CD1c-positive myeloid dendritic cell (primary cell): ENCODE data around the gene ZFYVE9.

Experiments used
- DNase-seq: peaks from one replicate; pipeline ENCODE4 v3.0.0-alpha.2; 2016; ENCODE audit errors: extremely low spot score

ZFYVE9 gene

DNA sequence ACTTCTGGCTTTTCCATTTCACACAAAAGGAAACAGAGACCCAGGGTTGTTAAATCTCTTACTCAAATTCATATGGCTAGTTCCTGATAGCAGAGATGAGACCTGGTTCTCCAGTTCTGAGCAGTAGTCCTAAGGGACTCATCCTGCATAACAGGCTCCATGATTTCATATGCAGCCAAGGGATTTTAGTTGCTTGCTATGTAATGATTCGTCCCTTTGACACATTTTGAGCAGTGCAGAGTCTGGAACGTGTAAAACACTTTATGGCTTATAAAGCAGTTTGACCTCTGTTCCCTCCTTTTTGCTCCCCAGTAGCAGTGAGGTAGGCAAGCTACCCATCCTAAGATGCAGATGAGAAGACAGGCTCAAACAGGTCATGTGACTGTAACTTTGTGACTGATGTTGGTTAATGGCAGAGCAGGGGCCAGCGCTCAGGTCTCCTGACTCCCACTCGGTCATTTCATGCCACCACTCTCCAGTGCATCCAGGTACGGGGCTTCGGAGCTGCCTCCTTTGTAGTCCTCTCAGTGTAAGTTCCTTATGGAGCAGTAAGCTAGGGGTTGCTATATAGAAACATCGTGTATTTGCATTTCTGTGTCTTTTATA, 199.9 kb downstream of the ZFYVE9 start:
- DNase-seq, result no peak

DNA sequence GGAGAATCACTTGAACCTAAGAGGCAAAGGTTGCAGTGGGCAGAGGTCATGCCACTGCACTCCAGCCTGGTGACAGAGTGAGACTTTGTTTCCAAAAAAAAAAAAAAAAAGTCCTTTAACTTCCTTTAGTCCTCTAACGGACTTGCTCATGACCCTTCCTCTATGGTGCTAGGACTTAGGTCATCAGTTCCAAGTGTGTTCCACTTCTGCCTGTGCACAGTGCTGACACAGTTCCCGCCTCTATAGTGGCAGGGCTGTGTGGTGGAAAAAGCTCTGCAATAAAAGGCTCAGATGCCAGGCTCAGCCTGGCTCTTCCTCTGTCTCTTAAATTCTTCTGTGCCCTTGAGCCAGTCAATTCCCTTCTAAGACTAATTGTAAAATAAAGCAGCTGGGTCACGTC, 202.1 kb downstream of the ZFYVE9 start:
- DNase-seq, result no peak

DNA sequence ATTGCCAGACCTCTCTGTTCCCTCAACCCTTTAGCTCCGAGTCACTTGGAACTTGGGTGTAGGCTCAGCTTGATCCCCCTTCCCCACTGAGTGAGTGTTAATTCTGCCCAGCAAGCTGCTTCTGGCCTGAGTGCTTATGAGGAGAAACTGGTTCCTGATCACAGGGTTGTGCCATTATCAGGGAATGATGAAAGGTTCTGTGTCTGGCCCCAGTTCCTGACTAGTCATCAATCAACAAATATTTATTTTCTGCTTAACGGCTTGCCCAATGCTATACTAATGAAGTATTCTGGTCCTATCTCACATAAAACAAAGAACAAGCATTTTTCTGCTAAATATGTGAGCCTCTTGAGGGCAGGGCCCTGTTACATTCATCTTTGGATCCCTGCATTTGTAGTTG, 203.4 kb downstream of the ZFYVE9 start:
- no peak for DNase-seq

DNA sequence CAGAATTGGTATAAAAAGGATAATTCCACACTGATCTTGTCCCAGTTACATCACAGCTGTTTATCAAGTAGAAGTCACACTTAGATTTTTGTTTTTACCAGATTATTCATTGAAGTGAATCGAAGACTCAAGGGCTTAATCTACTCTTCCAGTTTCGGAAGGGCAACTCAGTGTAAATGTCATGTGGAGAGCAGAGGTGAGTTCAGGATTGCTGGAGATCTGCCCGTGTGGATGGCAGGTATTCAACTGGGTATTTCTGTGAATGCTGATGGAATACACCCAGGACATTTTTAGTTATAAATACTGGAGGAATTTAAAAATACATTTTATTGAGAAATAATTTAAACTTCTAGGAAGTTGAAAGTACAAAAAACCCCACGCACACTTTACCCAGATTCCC, 204.8 kb downstream of the ZFYVE9 start:
- DNase-seq, result no peak

DNA sequence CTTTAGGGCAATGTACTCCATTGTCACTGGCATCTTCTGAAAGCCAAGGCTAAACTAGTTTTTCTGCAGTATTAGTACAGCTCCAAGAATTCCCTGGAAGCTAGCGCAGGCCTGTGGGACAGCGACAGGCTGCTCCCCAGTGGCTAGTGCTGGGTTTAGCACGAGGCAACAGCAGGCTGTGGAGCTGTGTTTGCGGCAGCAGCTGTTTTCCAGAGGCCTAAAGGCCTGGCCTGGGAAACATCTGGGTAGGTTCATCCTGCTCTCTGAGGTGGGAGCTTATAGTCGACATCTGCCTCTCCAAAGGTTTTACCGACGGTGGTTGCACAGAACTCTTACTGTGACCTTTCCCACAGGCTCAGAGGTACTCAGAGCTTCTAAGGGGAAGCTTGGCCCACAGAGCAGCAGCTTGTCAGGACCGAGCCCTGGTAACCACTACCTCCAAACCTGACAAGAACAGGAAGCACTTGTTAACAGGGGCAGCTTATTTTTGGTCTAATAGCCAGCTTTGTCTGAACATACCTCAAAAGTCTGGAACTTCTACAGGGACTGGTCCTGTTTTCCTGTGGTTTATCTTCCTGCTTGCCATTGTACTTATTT, 206.9 kb downstream of the ZFYVE9 start:
- DNase-seq, result no peak

DNA sequence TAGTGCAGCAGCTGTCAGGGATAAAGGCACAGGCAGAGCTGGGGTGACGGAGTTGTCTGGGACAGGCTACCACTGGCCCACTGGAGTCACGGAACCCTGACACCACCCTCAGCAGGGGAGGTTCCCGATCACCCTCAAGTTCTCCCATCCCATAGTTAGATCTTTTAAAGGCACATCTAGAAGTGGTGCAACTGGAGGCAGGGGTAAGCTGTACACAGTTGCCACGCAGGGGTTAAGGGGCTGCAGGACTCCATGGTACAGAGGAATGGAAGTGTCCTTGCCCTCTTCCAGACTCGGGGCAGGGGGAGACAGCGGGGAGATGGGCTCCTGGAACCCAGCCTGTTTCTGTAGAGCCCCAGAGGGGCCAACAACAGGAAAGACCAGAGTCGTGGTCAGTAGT, 210.8 kb downstream of the ZFYVE9 start:
- no peak for DNase-seq

DNA sequence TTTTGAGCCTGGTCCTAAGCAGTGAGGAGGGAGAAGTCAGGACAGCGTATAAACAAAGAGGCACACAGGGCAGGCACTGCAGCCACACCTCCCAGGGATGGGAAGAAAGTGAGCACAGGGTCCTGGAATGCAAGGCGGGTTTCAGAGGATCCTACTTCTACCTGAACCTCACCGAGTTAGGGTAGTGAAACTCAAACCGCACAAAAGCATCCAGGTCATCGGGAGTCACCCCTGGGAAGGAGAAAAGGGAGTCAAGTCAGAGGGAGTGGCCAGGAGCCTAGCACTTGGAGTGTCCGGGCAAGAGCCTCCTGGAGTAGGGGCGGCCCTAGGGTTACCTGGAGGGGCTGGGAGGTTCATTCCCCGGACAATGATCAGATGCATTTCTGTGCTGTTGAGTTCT, 213.5 kb downstream of the ZFYVE9 start:
- no peak for DNase-seq

DNA sequence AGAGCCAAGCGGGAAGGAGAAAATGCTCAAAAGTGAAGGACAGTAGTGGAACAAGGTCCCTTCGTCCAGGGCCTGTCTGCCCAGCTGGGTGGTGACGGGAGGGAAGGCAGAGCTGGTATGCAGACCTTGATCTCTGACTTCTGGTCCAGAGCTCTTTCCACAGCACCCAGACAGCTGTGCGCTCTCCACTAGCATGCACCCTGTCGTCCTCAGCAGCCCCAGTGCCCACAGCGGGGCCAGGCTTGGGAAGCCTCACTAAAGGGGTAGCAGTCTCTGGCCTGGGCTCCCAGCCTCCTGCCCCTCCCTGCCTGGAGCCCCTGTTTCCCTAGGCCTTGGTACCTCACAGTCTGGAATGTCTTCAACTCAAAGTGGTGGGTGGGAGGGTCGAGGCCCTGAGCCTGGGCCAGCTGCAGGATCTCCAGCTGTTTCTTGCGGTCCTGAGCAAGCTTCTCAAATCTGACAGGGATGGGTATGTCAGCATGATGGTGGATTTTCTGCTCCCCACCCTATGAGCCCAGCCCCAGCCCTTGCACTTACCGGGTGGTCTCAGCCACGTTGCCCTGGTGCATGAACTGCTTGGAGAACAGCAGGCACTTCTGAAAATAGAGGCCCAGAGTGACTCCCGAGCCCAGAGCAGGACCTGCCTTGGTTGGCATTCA, 214.1 kb downstream of the ZFYVE9 start:
- DNase-seq, result no peak

DNA sequence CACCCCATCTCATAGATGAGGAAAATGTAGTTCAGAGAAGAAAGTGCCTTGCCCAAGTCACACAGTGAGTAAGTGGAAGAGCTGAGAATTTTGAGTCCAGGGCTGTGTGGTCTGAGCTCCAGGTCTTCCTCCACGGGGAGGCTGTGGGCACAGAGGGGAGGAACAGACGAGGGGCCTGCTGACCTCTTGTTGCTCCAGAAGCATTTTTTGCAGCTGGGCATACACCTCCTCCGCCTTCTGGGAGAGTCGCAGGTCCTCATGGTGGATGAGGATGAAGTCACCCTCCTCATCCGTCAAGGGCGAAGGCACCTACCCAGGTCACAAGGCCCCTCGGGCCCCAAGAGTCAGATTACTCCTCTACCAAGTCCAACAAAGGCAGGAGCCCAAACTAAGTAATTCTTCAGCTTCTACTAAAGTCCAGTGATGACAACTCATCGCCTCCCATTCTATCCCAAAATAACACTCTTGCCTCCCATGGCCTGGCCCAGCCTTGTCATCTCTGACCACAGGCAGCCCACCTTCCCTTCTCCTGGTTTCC, 215.0 kb downstream of the ZFYVE9 start:
- no peak for DNase-seq

DNA sequence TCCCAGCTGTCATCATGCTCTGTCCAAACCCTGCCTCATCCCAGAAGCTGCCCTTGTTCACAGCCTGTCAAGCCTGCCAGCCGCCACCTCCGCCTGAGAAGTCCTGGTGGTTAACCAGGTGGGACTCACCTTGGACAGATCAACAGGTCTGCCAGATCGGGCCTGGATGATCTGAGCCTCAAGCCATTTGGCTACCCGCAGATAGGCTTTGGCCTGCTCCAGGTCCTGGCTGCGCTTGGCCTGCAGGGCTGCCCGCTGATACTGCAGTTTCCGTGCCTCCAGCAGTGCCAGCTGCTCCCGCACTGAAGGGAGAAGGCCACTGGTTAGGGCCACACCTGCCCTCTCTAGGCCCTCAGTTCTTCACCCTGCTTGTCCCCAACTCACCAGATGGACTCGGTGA, 215.5 kb downstream of the ZFYVE9 start:
- DNase-seq, result no peak

DNA sequence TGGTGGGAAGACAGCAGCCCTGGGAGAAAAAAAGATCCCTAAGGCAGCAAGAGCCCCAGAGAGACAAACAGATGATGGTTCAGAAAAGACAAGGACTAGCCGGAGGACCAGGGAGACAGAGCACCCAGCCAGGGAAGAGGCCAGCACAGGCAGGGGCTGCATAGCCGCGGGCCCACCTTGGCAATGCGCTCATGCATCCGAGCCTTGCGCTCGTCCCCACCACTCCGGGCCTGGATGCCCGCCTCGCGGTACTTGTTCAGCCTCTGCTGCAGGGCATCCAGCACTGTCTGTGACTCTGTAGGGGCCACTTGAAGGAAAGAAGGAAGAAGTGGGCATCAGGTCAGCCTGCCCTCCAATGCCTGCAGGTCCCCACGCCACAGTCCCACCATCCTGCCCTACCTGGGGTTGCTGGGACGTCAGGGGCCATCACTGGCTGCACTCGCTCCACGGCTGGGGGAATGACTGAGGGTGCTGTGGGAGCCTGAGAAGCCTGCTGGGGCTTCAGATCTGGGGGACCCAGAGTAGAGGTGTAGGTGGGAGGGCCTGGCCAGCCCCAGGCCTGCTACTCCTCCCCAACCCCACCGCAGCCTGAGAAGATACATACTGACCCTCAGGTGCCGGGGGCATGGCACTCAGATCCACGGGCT, 217.1 kb downstream of the ZFYVE9 start:
- DNase-seq, result no peak

DNA sequence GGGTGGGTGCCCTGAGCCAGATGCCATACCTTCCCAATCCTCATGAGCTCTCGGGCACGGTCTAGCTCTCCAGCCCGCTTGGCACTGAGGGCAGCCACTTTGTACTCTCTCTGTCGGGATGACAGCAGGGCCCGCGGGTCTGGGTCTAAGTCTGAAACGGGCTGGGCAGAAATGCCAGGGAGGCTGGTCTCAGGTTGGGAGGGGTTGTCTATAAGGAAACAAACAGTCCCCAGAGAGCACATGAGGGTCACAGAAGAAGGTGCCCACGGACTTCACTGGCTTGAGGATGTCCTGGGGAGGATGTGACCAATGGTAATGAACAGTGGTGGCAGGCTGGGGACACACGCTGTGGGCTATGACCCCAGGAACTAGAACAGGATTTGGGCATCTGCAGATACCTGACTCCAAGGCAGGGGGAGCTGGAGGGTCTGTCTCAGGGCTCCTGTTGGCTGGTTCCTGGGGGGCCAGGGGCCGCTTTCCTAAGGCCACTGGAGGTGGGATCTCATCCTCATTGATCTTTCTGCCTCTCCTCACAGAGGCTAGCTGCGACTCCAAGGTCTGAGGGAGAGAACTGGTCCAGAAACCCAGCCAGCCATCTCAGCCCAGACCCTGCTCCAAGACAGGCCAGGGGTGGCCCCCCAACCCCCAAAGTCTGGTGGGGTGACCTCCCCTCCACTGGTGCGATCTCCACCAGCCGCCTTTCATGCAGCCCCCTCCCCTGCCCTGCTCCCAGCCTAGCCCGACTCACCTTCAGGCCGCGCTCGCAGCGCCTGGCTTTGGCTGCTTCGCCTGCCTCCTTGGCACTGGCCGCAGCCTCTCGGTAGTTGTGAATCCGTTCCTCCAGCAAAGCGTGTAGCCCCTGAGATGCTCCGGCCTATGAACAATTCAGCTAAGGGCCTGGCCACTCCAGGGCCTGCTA, 218.0 kb downstream of the ZFYVE9 start:
- DNase-seq, result no peak

DNA sequence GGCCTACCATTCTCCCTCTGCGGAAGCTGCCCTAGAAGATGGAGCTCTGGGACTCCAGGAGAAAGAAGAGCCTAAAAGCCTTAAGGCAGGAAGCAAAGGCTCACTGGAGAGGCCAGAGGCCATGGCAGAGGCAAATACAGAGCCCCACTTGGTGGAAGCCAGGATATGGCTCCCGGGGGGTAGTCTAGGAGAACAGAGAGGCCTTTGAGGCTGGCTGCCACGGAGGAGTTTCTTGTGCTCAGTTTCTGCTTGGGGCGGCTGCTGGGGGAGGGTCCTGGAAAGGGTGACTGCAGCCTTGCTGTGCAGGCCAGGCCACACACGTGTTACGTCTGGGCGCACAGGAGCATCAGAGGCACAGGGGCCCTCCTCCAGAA, 218.7 kb downstream of the ZFYVE9 start:
- DNase-seq, result no peak

DNA sequence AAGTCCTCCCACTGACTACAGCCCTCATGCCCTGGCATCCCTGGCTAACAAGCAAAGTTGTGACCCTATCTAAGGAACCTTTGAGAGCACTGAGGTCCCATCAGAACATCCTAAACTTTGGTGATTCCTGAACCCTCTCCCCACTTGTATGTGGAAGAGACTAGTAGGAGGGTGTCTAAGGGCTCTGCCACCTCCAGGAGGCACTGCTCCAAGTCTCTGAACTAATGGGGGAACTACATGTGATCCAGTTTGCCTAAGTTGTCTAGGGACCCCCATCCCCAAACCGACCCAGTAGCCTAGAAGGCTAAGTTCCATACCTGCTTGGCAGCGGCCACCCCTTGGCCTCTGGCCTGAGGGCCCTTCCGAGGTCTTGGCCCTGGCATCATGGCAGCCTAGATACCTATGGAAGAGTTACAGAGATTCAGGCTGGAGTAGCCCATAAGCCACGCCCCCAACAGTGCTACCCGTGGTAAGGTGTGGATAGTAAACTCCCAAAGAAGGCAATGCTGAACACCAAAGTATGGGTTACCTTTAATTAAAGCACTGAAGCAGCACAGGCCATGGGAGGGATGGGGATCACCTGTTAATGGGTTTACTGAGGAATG, 222.4 kb downstream of the ZFYVE9 start:
- DNase-seq, result no peak

DNA sequence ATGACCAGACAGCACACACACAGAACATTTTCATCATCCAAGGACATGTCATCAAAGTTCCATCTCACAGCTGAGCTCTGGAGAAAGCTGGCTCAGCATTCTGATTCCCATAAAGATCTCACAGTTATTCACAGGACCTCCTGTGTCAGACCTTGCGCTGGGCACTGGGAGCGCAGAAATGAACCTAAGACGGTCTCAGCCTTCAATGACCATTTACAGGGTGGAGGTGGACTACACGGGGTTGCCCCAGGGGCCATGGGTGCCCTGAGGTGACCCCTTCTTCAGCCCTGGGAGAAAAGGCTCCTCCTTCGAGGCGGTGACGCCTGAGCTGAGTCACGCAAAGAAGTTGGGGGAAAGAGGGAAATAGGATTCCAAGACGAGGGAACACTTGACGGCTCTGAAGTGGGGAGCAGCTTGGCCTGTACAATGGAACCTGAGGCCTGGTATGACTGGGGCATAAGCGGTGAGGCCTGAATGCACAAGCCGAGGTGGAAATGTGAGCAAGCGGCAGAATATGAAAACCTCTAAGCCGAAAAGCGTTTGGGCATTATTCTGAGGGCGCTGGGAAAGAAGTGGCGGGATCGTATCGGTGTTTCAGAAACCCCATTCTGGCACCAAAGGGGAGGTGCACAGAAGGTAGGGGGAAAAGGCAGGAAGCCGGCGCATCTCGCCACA, 223.3 kb downstream of the ZFYVE9 start:
- DNase-seq, result peak; percentile 69

DNA sequence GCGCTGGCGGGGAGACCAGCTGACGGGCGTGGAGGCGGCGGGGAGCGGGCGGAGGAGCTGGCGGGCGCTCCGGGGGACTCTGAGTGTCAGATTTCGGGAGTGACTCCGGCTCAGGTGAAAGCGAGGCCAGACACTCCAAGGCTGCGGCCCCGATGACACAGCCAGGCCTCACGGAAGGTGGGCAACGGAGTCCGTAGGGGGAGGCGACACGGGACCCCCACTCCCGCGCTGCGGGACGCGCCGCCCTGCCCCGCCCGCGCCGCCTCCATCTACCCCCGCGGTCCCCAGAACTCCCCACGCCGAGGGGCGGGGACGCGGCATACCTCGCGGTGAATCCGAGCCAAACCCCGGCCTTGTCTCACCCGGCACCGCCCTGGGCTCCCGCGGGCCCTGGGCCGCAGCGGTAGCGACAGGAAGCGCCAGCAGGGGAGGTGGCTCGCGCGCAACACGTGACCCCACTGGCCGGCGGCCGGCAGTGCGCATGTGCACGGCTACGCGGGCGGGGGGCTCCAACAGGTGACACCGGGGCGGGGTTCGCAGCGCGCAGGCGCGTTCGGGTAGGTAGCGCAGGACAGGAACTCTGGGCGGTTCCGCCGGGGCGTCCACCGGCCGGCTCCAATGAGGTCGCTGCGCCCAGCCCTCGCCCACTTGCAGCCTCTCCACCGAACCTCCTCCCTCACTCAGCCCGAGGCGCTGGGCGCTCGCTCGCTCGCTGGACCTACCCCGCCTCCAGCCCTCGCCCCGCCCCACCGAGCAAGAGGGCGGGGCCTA, 224.0 kb downstream of the ZFYVE9 start, which contains the start of gene CC2D1B:
Gene CC2D1B (minus strand): TSS at position 460 of the 771 bp plus-strand sequence. CDS start 1,585 bp downstream, outside the sequence.
- peak; percentile 99 for DNase-seq

DNA sequence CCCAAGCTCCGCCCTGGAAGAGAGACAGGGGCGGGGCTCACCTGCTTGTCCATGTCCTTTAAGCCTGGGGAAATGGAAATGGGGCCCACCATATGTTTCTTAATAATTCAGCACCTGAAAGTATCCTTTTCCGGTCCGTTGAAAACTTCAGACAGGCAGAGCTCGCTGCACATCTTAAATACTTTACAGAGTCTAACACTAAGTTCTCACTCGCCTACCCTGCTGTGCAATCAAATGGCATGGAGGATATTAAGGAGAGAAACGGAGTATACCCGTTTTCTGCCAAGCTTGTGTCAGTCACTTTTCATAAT, 224.6 kb downstream of the ZFYVE9 start:
- no peak for DNase-seq

DNA sequence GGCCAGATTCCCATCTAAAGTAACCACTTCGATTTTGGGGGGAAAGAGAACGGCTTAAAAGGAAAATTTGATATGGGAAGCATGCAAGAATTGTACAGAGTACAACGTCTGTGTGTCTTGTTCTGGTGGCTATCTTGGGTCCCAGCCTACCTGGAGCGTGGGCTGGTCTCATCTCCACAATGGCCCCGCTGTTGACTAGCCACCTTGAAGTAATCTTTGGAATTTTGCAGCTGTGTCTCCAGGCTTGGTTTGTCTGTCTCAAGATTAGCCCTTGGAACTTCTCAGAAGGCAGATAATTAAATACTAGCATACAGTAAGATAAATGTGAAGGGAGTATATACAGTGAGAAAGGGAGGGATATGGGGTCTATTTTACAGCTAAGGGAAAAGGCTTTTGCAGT, 225.4 kb downstream of the ZFYVE9 start:
- DNase-seq, result no peak

DNA sequence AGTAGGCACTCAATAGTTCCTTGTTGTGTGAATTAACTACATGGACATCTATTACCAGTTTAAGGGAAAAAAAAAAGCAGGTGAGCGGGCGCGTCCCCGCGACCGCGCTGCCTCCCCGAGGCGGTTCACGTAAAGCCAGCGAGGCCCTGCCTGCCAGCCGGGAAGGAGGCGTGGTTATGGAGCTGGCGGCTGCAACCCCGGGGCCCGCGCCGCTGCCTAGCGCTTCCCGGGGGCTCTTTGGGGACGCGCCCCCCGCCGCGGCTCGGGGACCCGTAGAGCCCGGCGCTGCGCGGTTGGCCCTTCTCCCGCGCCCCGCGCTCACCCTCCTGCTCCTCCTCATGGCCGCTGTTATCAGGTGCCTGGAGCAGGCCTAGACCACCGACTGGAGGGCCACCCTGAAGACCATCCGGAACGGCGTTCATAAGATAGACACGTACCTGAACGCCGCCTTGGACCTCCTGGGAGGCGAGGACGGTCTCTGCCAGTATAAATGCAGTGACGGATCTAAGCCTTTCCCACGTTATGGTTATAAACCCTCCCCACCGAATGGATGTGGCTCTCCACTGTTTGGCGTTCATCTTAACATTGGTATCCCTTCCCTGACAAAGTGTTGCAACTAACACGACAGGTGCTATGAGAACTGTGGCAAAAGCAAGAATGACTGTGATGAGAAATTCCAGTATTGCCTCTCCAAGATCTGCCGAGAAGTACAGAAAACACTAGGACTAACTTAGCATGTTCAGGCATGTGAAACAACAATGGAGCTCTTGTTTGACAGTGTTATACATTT, 226.7 kb downstream of the ZFYVE9 start:
- peak; percentile 37 for DNase-seq
